HCT116 (cell line): ENCODE results near the gene CNTNAP5. TPM values are rescaled to one million over a fixed set of nuclear protein-coding genes. Genes with fewer than 3 reads are reported as not detected.
A peak's percentile ranks its signal among the peaks of the same experiment; 100 is the strongest.

Source experiments
- ATAC-seq: fragments of 200-7000 bp; cut with Tn5 transposase; 2 replicates; pipeline ENCODE4 v1.9.1; 2020; ENCODE audit warnings: mild to moderate bottlenecking, moderate library complexity
- Bru-seq: library from RNA; stranded (reverse); fragments of 400-500 nt; gene quantifications from one replicate; lab custom pipeline; 2021; lab: Mats Ljungman, UMichigan
- BruChase-seq, 2 experiments: library from RNA; stranded (reverse); fragments of 400-500 nt; gene quantifications; one replicate each; lab custom pipeline; 2021; lab: Mats Ljungman, UMichigan
- BruUV-seq: library from RNA; stranded (reverse); fragments of 400-500 nt; replicated peaks from 2 replicates; lab custom pipeline; 2021; lab: Mats Ljungman, UMichigan
- CTCF ChIA-PET: fragments of 300-600 bp; sonication (Branson Sonifier 250); formaldehyde crosslinking; loops from one replicate; lab custom pipeline; 2021; ENCODE audit warnings: antibody characterized with exemption; lab: Charles Lee
- POLR2A ChIA-PET: fragments of 300-600, 350-600 bp; sonication (Branson Sonifier 250); formaldehyde crosslinking; loops from one replicate; lab custom pipeline; 2021; ENCODE audit warnings: antibody characterized with exemption; lab: Charles Lee
- RAD21 ChIA-PET, 2 experiments: fragments of 300-600 bp; sonication (Branson Sonifier 250); formaldehyde crosslinking; loops; one replicate each; lab custom pipeline; 2023; ENCODE audit warnings: low total read pairs in 2 of 2; ENCODE audit not compliant: uncharacterized antibody in 2 of 2, unreplicated experiment in 2 of 2, low non-redundant PET in 1 of 2; lab: Charles Lee
- DNase-seq: peaks from one replicate; pipeline ENCODE4 v3.0.0-alpha.2; 2010; ENCODE audit warnings: low read depth, low spot score
- H2AFZ ChIP-seq: fragments of 200-600 bp; shearing (Covaris generic), sonication (generic); 2 replicates; pipeline ENCODE4 v1.6.1; 2017; ENCODE audit warnings: low read depth, mixed run types, mixed read lengths, antibody characterized with exemption, low read length; ENCODE audit not compliant: poor library complexity, severe bottlenecking
- H3K27ac ChIP-seq: 2 replicates; pipeline ENCODE4 v1.5.1; 2012; ENCODE audit warnings: low read depth, low read length
- H3K27me3 ChIP-seq: fragments of 200-600 bp; sonication (generic); 2 replicates; pipeline ENCODE4 v1.6.1; 2016; ENCODE audit warnings: mixed run types, low read length, mixed read lengths; ENCODE audit not compliant: insufficient read depth
- H3K36me3 ChIP-seq, 2 experiments: fragments of 200-500 bp in 1 of 2; fragments of 200-600 bp in 1 of 2; sonication (Bioruptor generic) in 1 of 2; sonication (generic) in 1 of 2; 2 replicates each; pipeline versions ENCODE4 v1.5.1 to v1.6.1; 2014 to 2016; ENCODE audit warnings: low read length in 2 of 2, inconsistent platforms in 1 of 2, mixed read lengths in 1 of 2, mixed run types in 1 of 2; ENCODE audit not compliant: insufficient read depth in 2 of 2, control insufficient read depth in 1 of 2
- H3K4me1 ChIP-seq, 2 experiments: fragments of 200-600 bp in 1 of 2; sonication (generic) in 1 of 2; 2 replicates each; pipeline versions ENCODE4 v1.5.1 to v1.6.1; 2012 to 2017; ENCODE audit warnings: low read length in 2 of 2, inconsistent platforms in 1 of 2, mild to moderate bottlenecking in 1 of 2, mixed read lengths in 1 of 2, mixed run types in 1 of 2, moderate library complexity in 1 of 2; ENCODE audit not compliant: insufficient read depth in 2 of 2, control insufficient read depth in 1 of 2
- H3K4me2 ChIP-seq: fragments of 200-600 bp; sonication (generic); 2 replicates; pipeline ENCODE4 v1.6.1; 2017; ENCODE audit warnings: mixed run types, low read length, mixed read lengths
- H3K4me3 ChIP-seq, 2 experiments: fragments of 200-600 bp in 1 of 2; sonication (generic) in 1 of 2; replicated peaks in 1 of 2; 2 replicates each; pipeline ENCODE4 v1.5.1; 2011 to 2016; ENCODE audit warnings: low read length in 2 of 2, control low read depth in 1 of 2, low read depth in 1 of 2, mild to moderate bottlenecking in 1 of 2, mixed read lengths in 1 of 2, mixed run types in 1 of 2
- H3K79me2 ChIP-seq: fragments of 200-600 bp; sonication (generic); 2 replicates; pipeline ENCODE4 v1.6.1; 2017; ENCODE audit warnings: mild to moderate bottlenecking, mixed run types, low read length, moderate library complexity, mixed read lengths; ENCODE audit not compliant: insufficient read depth
- H3K9ac ChIP-seq: fragments of 200-600 bp; sonication (generic); 2 replicates; pipeline ENCODE4 v1.6.1; 2016; ENCODE audit warnings: low read length, mixed read lengths
- H3K9me2 ChIP-seq: fragments of 200-600 bp; sonication (generic), shearing (Covaris generic); 2 replicates; pipeline ENCODE4 v1.6.1; 2017; ENCODE audit warnings: mixed run types, mild to moderate bottlenecking, moderate library complexity; ENCODE audit not compliant: insufficient read depth
- H3K9me3 ChIP-seq, 2 experiments: fragments of 200-500 bp in 1 of 2; fragments of 200-600 bp in 1 of 2; sonication (Bioruptor generic) in 1 of 2; sonication (generic) in 1 of 2; 2 replicates each; pipeline ENCODE4 v1.6.1; 2014 to 2017; ENCODE audit warnings: low read length in 2 of 2, mixed read lengths in 2 of 2, inconsistent platforms in 1 of 2, low read depth in 1 of 2, mild to moderate bottlenecking in 1 of 2, mixed run types in 1 of 2, moderate library complexity in 1 of 2; ENCODE audit not compliant: control insufficient read depth in 1 of 2, insufficient read depth in 1 of 2
- H4K20me1 ChIP-seq: fragments of 200-600 bp; sonication (generic), shearing (Covaris generic); 2 replicates; pipeline ENCODE4 v1.6.1; 2017; ENCODE audit warnings: mixed run types, mild to moderate bottlenecking, moderate library complexity; ENCODE audit not compliant: insufficient read depth
- CBX3 ChIP-seq: IDR thresholded peaks from 2 replicates; pipeline ENCODE4 v1.6.1; 2012; ENCODE audit warnings: low read depth
- EZH2 ChIP-seq: fragments of 200-600 bp; sonication (generic); IDR thresholded peaks from 2 replicates; pipeline ENCODE4 v1.6.1; 2017; ENCODE audit warnings: antibody characterized with exemption, mixed run types
- FOSL1 ChIP-seq: IDR thresholded peaks from 2 replicates; pipeline ENCODE4 v1.6.1; 2012; ENCODE audit warnings: low read depth
- POLR2A ChIP-seq: IDR thresholded peaks from 2 replicates; pipeline ENCODE4 v1.7.0; 2011; ENCODE audit warnings: borderline replicate concordance; ENCODE audit not compliant: insufficient read depth, insufficient read length; ENCODE audit errors: extremely low read depth
- RAD21 ChIP-seq: IDR thresholded peaks from 2 replicates; pipeline ENCODE4 v1.6.1; 2012; ENCODE audit warnings: low read depth, mild to moderate bottlenecking
- SP1 ChIP-seq: IDR thresholded peaks from 2 replicates; pipeline ENCODE4 v1.6.1; 2012; ENCODE audit warnings: low read depth
- ZFX ChIP-seq: fragments of 450-650 bp; IDR thresholded peaks from 2 replicates; pipeline ENCODE4 v1.6.1; 2017
- ZNF274 ChIP-seq: fragments of 200-500 bp; sonication (Bioruptor generic); IDR thresholded peaks from 2 replicates; pipeline ENCODE4 v1.6.1; 2014; ENCODE audit warnings: mild to moderate bottlenecking, low read depth, low read length, inconsistent platforms
- intact Hi-C: fragments of 100-400 bp; cut with micrococcal nuclease; formaldehyde crosslinking; loops from 2 replicates; pipeline ENCODE4 v1.10.0; 2022
- long read RNA-seq: library from polyadenylated mRNA; unstranded; transcript quantifications from one replicate; pipeline ENCODE4 v2.0.0, GENCODE V29; 2021; ENCODE audit not compliant: unreplicated experiment
- polyA plus RNA-seq: library from polyadenylated mRNA; unstranded; fragments of >200 nt; gene quantifications from 2 replicates; pipeline ENCODE4 v1.2.1, GENCODE V29; 2012; ENCODE audit warnings: missing spikeins
- total RNA-seq: library from RNA; stranded (reverse); gene quantifications from one replicate; pipeline ENCODE4 v1.2.1, GENCODE V29; 2021; ENCODE audit not compliant: unreplicated experiment
- TF ChIP-seq, protein P1 (sequence below): IDR thresholded peaks from 2 replicates; pipeline ENCODE4 v1.6.1; 2012
- TF ChIP-seq, protein P2 (sequence below): IDR thresholded peaks from 2 replicates; pipeline ENCODE4 v1.6.1; 2011; ENCODE audit warnings: mild to moderate bottlenecking, low read length, moderate library complexity; ENCODE audit not compliant: insufficient replicate concordance; ENCODE audit errors: extremely low read depth
- TF ChIP-seq, protein P3 (sequence below), 3 experiments: fragments of 200-600 bp in 1 of 3; sonication (generic) in 1 of 3; IDR thresholded peaks in 2 of 3; conservative IDR thresholded peaks in 1 of 3; 2 replicates each; pipeline ENCODE4 v1.5.1; 2012 to 2017; ENCODE audit warnings: low read depth in 2 of 3, low read length in 2 of 3, antibody characterized with exemption in 1 of 3, borderline replicate concordance in 1 of 3, control low read depth in 1 of 3, mild to moderate bottlenecking in 1 of 3, mixed read lengths in 1 of 3, mixed run types in 1 of 3, moderate library complexity in 1 of 3; ENCODE audit not compliant: insufficient read depth in 1 of 3
- TF ChIP-seq, protein P4 (sequence below): IDR thresholded peaks from 2 replicates; pipeline ENCODE4 v1.6.1; 2012; ENCODE audit warnings: low read depth

The CNTNAP5 gene
- total RNA-seq = not detected
- polyA plus RNA-seq = not detected in 2 replicates
- percentile 0 among the genes with signal in this experiment for Bru-seq, nascent RNA
- BruChase-seq, experiment 1, labeled RNA remaining after a 6-hour chase = percentile 0 among the genes with signal in this experiment
- BruChase-seq, experiment 2, labeled RNA remaining after a 2-hour chase = percentile 0 among the genes with signal in this experiment
- long read RNA-seq = 0 reads

DNA sequence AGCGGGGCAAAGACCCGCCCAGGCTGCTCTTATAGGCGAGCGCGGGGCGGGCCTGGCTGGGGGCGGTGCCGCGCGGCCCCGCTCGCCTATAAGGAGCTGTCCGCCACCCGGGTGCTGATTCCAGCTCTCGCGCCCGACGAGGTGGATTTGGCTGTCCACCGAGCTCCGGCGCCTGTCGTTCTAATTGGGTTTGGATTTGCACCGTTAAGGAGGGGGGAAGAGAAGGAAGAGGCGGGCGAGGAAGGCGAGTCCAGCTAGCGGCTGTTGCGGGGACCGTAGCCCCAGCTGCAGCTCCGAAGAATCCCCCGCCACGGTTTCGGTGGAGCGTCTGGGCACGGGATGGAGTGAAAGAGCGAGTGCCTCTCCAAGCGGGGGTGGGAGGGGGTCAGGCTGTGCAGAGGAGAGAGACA is at the start of gene CNTNAP5:
Gene CNTNAP5 (plus strand): TSS at position 117 of the 410 bp plus-strand sequence. CDS start 364 bp downstream, outside the sequence.
- no peaks in the 10 kb centered on the region for H3K4me1 ChIP-seq
- H3K36me3 ChIP-seq = no peaks in the 10 kb centered on the region
- H3K27me3 ChIP-seq = no peaks in the 10 kb centered on the region
- H4K20me1 ChIP-seq = no peaks in the 10 kb centered on the region
- no TSS peak for BruUV-seq
- H3K79me2 ChIP-seq = no peaks in the 10 kb centered on the region
- ChIA-PET RAD21 (no interaction called here), POLR2A (no interaction called here), CTCF (no interaction called here)
- no peak for ATAC-seq
- H3K4me2 ChIP-seq = no peak within 1 kb of the TSS
- intact Hi-C loops = no loop called here
- no peak within 1 kb of the TSS for H3K27ac ChIP-seq
- H3K9me2 ChIP-seq = no peaks in the 10 kb centered on the region
- no peak within 1 kb of the TSS for H3K9ac ChIP-seq
- TF ChIP-seq POLR2A (no peak), FOSL1 (no peak), SP1 (no peak), CBX3 (no peak), ZNF274 (no peak), ZFX (no peak), EZH2 (no peak), RAD21 (no peak)
- TF ChIP-seq, protein P1, sequence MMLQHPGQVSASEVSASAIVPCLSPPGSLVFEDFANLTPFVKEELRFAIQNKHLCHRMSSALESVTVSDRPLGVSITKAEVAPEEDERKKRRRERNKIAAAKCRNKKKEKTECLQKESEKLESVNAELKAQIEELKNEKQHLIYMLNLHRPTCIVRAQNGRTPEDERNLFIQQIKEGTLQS = no peak
- TF ChIP-seq, protein P2, sequence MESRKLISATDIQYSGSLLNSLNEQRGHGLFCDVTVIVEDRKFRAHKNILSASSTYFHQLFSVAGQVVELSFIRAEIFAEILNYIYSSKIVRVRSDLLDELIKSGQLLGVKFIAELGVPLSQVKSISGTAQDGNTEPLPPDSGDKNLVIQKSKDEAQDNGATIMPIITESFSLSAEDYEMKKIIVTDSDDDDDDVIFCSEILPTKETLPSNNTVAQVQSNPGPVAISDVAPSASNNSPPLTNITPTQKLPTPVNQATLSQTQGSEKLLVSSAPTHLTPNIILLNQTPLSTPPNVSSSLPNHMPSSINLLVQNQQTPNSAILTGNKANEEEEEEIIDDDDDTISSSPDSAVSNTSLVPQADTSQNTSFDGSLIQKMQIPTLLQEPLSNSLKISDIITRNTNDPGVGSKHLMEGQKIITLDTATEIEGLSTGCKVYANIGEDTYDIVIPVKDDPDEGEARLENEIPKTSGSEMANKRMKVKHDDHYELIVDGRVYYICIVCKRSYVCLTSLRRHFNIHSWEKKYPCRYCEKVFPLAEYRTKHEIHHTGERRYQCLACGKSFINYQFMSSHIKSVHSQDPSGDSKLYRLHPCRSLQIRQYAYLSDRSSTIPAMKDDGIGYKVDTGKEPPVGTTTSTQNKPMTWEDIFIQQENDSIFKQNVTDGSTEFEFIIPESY = no peak
- TF ChIP-seq, protein P3, sequence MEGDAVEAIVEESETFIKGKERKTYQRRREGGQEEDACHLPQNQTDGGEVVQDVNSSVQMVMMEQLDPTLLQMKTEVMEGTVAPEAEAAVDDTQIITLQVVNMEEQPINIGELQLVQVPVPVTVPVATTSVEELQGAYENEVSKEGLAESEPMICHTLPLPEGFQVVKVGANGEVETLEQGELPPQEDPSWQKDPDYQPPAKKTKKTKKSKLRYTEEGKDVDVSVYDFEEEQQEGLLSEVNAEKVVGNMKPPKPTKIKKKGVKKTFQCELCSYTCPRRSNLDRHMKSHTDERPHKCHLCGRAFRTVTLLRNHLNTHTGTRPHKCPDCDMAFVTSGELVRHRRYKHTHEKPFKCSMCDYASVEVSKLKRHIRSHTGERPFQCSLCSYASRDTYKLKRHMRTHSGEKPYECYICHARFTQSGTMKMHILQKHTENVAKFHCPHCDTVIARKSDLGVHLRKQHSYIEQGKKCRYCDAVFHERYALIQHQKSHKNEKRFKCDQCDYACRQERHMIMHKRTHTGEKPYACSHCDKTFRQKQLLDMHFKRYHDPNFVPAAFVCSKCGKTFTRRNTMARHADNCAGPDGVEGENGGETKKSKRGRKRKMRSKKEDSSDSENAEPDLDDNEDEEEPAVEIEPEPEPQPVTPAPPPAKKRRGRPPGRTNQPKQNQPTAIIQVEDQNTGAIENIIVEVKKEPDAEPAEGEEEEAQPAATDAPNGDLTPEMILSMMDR (IDR thresholded peaks at IDR 0.05 in 2 of 3, conservative IDR thresholded peaks at IDR 0.05 in 1 of 3; ENCODE audit: borderline replicate concordance in 1 of 3, insufficient read depth in 1 of 3, low read depth in 2 of 3, low read length in 2 of 3) = no peak
- TF ChIP-seq, protein P4, sequence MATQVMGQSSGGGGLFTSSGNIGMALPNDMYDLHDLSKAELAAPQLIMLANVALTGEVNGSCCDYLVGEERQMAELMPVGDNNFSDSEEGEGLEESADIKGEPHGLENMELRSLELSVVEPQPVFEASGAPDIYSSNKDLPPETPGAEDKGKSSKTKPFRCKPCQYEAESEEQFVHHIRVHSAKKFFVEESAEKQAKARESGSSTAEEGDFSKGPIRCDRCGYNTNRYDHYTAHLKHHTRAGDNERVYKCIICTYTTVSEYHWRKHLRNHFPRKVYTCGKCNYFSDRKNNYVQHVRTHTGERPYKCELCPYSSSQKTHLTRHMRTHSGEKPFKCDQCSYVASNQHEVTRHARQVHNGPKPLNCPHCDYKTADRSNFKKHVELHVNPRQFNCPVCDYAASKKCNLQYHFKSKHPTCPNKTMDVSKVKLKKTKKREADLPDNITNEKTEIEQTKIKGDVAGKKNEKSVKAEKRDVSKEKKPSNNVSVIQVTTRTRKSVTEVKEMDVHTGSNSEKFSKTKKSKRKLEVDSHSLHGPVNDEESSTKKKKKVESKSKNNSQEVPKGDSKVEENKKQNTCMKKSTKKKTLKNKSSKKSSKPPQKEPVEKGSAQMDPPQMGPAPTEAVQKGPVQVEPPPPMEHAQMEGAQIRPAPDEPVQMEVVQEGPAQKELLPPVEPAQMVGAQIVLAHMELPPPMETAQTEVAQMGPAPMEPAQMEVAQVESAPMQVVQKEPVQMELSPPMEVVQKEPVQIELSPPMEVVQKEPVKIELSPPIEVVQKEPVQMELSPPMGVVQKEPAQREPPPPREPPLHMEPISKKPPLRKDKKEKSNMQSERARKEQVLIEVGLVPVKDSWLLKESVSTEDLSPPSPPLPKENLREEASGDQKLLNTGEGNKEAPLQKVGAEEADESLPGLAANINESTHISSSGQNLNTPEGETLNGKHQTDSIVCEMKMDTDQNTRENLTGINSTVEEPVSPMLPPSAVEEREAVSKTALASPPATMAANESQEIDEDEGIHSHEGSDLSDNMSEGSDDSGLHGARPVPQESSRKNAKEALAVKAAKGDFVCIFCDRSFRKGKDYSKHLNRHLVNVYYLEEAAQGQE = no peak
- H3K4me3 ChIP-seq = no peak within 1 kb of the TSS
- no peak within 1 kb of the TSS for H2AFZ ChIP-seq
- DNase-seq = no peak
- H3K9me3 ChIP-seq = peaks cover 3 to 10% of the 10 kb centered on the region in 2 experiments; a peak in 2 of 4 replicates
